HEK293T (cell line): ENCODE results near the gene CCDC157.
"Not testable (repeated sequence)": the region's sequence is repeated elsewhere in the genome, so short reads cannot be mapped to it uniquely, and the experiment has no call there.

Source experiments
- CTCF ChIA-PET: fragments of 350-600 bp; formaldehyde crosslinking; extraction: SDS; loops from one replicate; lab custom pipeline; 2021; ENCODE audit warnings: antibody characterized with exemption, inconsistent platforms; lab: Yijun Ruan, JAX
- POLR2A ChIA-PET: fragments of 350-600 bp; formaldehyde crosslinking; extraction: SDS; loops from one replicate; lab custom pipeline; 2020; ENCODE audit warnings: antibody characterized with exemption, inconsistent platforms; lab: Yijun Ruan, JAX
- DNase-seq: peaks from one replicate; pipeline ENCODE4 v3.0.0; 2012; ENCODE audit warnings: mixed read lengths; ENCODE audit errors: extremely low spot score
- ARNT ChIP-seq: fragments of 450-650 bp; IDR thresholded peaks from 2 replicates; pipeline ENCODE4 v1.6.1; 2017; ENCODE audit warnings: mild to moderate bottlenecking
- BHLHE40 ChIP-seq: fragments of 450-650 bp; IDR thresholded peaks from 2 replicates; pipeline ENCODE4 v1.6.1; 2016; ENCODE audit warnings: mild to moderate bottlenecking, moderate library complexity, borderline replicate concordance
- CTBP1 ChIP-seq: fragments of 450-650 bp; IDR thresholded peaks from 2 replicates; pipeline ENCODE4 v1.6.1; 2016; ENCODE audit warnings: borderline replicate concordance
- ELF4 ChIP-seq: fragments of 450-650 bp; IDR thresholded peaks from 2 replicates; pipeline ENCODE4 v1.6.1; 2017; ENCODE audit warnings: antibody characterized with exemption
- FOXA1 ChIP-seq: fragments of 450-650 bp; IDR thresholded peaks from 2 replicates; pipeline ENCODE4 v1.6.1; 2016; ENCODE audit warnings: mild to moderate bottlenecking
- FOXK2 ChIP-seq: fragments of 450-650 bp; IDR thresholded peaks from 2 replicates; pipeline ENCODE4 v1.6.1; 2016; ENCODE audit warnings: mild to moderate bottlenecking
- FOXM1 ChIP-seq: fragments of 450-650 bp; IDR thresholded peaks from 2 replicates; pipeline ENCODE4 v1.6.1; 2017; ENCODE audit warnings: mild to moderate bottlenecking, borderline replicate concordance
- HDGF ChIP-seq: fragments of 450-650 bp; IDR thresholded peaks from 2 replicates; pipeline ENCODE4 v1.6.1; 2017; ENCODE audit warnings: antibody characterized with exemption, borderline replicate concordance
- L3MBTL2 ChIP-seq: fragments of 450-650 bp; conservative IDR thresholded peaks from 2 replicates; pipeline ENCODE4 v1.6.1; 2016; ENCODE audit warnings: mild to moderate bottlenecking
- LEF1 ChIP-seq: fragments of 450-650 bp; IDR thresholded peaks from 2 replicates; pipeline ENCODE4 v1.6.1; 2017; ENCODE audit warnings: mild to moderate bottlenecking, borderline replicate concordance
- NFRKB ChIP-seq: fragments of 450-650 bp; IDR thresholded peaks from 2 replicates; pipeline ENCODE4 v1.6.1; 2016; ENCODE audit warnings: mild to moderate bottlenecking, moderate library complexity
- SP1 ChIP-seq: fragments of 450-650 bp; IDR thresholded peaks from 2 replicates; pipeline ENCODE4 v1.6.1; 2017
- SUZ12 ChIP-seq: fragments of 450-650 bp; IDR thresholded peaks from 2 replicates; pipeline ENCODE4 v1.6.1; 2016; ENCODE audit warnings: mild to moderate bottlenecking
- TARDBP ChIP-seq: fragments of 450-650 bp; IDR thresholded peaks from 2 replicates; pipeline ENCODE4 v1.6.1; 2016
- ZNF384 ChIP-seq: fragments of 450-650 bp; IDR thresholded peaks from 2 replicates; pipeline ENCODE4 v1.6.1; 2016
- TF ChIP-seq, protein P1 (sequence below): fragments of 450-650 bp; IDR thresholded peaks from 2 replicates; pipeline ENCODE4 v1.6.1; 2016

The CCDC157 gene

DNA sequence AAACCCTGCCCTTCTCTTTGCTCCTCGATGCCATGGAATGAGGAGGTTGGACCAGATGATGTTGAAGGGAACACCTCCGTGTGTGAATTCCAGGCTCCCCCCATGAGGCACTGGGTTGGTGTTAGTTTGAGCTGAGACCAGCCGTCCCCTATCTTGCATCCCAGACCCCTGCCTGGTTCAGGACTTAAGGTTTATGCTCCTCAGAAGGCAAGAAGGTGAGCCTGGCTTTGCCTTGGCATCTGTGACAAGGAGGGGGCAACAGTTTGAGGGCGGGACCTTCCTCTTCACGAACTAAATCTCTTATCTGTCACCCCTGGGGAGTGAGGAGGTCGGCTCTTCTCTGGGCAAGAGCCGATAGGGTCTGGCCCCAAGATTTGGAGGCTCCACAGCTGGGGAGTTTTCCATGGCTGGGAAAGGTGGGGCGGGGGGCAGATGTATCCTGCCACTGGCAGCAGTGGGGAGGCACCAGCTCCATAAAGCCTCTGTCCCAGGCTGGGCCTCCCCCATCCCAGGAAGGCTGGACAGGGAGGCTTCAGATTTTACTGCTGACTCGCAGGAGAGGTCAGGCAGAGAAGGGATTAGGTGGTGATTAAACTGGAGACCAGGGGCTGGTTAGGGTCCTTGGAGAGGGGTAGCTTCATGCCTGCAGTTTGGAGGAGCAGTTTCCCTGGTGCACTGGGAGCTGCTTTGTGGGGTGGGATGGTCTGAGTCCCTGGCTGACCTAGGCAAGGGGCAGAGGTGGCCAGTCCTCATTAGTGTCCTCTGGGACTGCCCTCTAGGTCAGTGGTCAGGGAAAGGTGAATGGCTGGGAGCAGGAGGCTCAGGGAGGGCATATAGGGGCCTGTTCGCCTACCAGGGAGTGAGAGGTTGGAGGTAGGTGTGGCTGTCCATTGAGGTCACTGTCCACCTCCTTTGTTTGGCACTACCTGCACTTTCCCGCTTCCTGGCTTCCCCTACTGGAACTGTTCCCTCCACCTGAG lies 41.1 kb downstream of the CCDC157 start:
- TF ChIP-seq FOXK2 (no peak), ELF4 (no peak), TARDBP (no peak), FOXA1 (no peak), NFRKB (no peak), SP1 (no peak), SUZ12 (no peak), BHLHE40 (no peak), LEF1 (no peak)
- ChIA-PET CTCF (interaction anchor here (0.8 to 2.7 kb wide), 4 partner anchors 10 to 135 kb away, joined by 4 to 15 read pairs (median 6); partner anchors contain the start of gene RNF215), POLR2A (interaction anchor here (0.8 to 7.9 kb wide), 7 partner anchors 9 to 109 kb away, joined by 3 to 85 read pairs (median 6); partner anchors contain the start of genes CASTOR1, CCDC157, MTFP1 and SF3A1)
- no peak for DNase-seq

DNA sequence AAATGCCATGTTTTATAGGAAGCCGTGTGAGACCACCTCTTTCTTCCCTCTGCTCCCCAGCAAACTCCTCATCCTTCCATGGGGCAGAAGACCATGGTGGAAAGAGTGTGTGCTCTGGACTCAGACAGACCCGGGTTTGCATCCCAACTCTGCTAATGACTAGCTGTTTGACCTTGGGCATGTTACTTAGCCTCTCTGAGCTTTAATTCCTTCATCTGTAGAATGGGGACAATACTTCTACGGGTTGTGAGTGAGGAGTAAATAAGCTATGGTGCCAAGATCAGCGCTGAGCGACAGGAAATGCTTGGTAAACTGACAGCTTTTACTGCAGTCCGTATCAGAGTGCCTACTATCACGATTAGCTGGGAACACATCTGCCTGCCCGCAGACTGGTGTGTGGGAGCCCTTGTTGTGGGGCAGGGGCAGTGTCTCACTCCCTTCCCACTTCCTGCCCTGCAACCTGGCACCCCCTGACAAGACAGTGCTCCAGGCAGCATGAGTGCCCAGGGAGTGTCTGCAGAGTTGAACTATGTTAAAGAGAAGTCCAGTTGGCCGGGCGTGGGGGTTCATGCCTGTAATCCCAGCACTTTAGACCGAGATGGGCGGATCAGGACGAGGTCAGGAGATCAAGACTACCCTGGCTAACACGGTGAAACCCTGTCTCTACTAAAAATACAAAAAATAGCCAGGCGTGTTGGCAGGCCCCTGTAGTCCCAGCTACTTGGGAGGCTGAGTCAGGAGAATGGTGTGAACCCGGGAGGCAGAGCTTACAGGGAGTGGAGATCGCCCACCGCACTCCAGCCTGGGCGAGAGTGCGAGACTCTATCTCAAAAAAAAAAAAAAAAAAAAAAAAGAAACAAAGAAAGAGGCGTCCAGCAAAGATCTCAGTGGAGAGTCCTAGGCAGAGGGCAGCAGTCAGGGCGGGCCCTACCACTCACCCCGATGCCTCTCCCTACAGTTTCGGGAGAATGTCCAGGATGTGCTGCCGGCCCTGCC lies 42.2 kb downstream of the CCDC157 start:
- POLR2A ChIA-PET = interaction anchor here (0.5 to 7.9 kb wide), 2 partner anchors 25 to 263 kb away, joined by 3 to 85 read pairs; partner anchors contain the start of gene MTFP1
- no peak for TF ChIP-seq HDGF
- no peak for TF ChIP-seq SUZ12
- TF ChIP-seq ELF4 = no peak
- no peak for TF ChIP-seq BHLHE40
- no peak for TF ChIP-seq L3MBTL2
- TF ChIP-seq ZNF384 = no peak
- no peak for TF ChIP-seq SP1
- no peak for TF ChIP-seq FOXM1
- no peak for TF ChIP-seq TARDBP
- no peak for TF ChIP-seq LEF1
- TF ChIP-seq CTBP1 = no peak
- TF ChIP-seq, protein P1, sequence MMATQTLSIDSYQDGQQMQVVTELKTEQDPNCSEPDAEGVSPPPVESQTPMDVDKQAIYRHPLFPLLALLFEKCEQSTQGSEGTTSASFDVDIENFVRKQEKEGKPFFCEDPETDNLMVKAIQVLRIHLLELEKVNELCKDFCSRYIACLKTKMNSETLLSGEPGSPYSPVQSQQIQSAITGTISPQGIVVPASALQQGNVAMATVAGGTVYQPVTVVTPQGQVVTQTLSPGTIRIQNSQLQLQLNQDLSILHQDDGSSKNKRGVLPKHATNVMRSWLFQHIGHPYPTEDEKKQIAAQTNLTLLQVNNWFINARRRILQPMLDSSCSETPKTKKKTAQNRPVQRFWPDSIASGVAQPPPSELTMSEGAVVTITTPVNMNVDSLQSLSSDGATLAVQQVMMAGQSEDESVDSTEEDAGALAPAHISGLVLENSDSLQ = no peak
- no peak for TF ChIP-seq NFRKB
- no peak for TF ChIP-seq ARNT
- TF ChIP-seq FOXA1 = no peak
- no peak for TF ChIP-seq FOXK2
- DNase-seq = no peak
- CTCF ChIA-PET = interaction anchor here (0.6 to 1.0 kb wide), 2 partner anchors 12 to 294 kb away, joined by 4 to 6 read pairs; partner anchors contain the start of gene RNF215

DNA sequence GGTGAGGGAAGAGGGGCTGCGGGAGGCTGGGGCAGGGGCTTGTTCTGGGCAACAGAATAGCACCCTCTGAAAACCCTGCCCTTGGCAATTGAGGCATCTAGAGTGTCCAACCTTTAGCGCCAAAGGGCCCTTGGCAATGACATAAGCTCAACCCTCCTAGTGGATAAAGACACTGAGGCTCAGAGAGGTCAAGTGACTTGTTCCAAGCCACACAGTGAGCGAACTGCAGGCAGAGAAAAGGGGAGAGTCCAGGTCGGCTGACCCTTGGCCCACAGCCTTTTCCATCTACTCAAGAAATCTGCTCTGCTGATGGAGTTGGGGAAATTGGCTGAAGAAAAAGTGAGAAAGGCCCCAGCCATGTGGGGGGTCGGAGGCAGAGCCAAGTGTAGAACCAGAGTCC lies 42.9 kb downstream of the CCDC157 start:
- no peak for TF ChIP-seq SP1
- TF ChIP-seq CTBP1 = no peak
- TF ChIP-seq FOXA1 = no peak
- TF ChIP-seq BHLHE40 = no peak
- no peak for TF ChIP-seq ELF4
- ChIA-PET POLR2A (interaction anchor here (7.9 kb wide), 1 partner anchor 24 kb away, joined by 85 read pairs; the partner anchor contains the start of gene MTFP1), CTCF (interaction anchor here (1.0 kb wide), 1 partner anchor 12 kb away, joined by 4 read pairs; the partner anchor contains the start of gene RNF215)
- DNase-seq = no peak

DNA sequence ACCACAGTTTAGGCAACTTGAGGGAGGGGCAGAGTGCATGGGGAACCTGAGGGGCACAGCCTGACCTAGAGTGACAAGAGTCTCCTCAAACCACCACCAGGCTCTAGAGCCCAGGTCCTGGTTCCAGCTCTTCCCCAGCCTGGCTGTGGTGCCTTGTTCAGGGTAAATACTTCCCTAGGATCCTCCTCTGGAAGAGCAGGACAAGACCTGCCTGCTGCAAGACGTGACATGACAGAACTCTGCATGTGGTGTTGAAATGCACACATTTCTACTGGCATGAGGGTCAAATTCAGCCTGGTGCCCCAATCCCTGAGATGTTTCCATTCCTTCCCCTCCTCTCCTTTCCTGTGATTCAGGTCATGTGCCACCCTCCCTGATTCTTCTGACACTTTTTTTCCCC lies 43.4 kb downstream of the CCDC157 start:
- ChIA-PET CTCF (no interaction called here), POLR2A (interaction anchor here (7.9 kb wide), 1 partner anchor 24 kb away, joined by 85 read pairs; the partner anchor contains the start of gene MTFP1)
- no peak for DNase-seq
- TF ChIP-seq TARDBP (no peak), HDGF (no peak), FOXK2 (no peak), NFRKB (no peak), CTBP1 (no peak)

DNA sequence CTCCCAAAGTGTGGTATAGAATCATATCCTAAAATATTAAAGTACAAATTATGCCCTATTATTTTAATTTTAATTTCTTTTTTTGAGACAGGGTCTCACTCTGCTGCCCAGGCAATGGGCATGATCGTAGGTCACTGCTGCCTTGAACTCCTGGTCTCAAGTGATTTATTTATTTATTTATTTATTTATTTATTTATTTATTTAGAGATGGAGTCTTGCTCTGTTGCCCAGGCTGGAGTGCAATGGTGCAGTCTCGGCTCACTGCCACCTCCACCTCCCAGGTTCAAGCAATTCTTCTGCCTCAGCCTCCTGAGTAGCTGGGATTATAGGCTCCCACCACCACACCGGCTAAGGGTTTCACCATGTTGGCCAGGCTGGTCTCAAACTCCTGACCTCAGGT lies 44.2 kb downstream of the CCDC157 start:
- DNase-seq, CTCF ChIA-PET: not testable (repeated sequence)
- POLR2A ChIA-PET = interaction anchor here (7.9 kb wide), 1 partner anchor 23 kb away, joined by 85 read pairs; the partner anchor contains the start of gene MTFP1

DNA sequence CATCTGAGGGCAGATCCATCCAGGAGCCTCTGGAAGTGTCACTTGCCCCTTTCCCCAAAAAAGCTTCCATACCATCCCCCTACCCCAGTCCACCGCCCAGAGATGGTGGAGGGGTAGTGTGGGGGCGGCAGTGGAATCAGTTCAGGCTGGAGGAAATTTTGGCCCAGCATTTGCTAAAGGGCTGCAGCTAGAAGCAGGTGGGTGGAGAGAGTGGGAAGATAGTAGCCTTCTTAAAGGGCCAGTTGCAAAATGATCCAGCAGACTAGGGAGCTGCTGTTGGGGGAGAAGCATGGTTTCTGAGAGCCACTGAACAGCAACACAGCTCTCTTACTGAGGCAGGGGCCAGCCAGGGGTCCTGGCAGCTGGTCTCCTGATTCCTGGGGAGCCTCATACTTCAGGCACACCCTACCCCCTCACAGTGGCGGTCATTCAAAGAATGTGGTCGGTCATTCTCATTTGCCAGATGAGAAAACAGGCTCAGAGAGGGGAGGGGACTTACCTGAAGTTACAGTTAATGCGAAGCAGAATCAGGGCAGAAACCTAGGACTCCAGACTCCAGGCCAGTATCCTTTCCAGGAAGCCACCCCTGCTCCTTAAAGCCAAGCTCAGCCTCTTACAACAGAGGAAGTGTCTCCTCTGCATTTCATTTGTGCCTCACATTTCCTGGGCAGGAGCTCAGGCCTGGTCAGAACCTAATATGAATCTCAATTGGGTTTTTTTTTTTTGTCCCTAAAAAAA lies 45.4 kb downstream of the CCDC157 start:
- POLR2A ChIA-PET = interaction anchor here (1.2 to 2.0 kb wide), 4 partner anchors 15 to 23 kb away, joined by 3 to 15 read pairs (median 4); partner anchors contain the start of genes MTFP1 and RNF215
- TF ChIP-seq FOXK2 (no peak), FOXA1 (no peak), L3MBTL2 (no peak), HDGF (no peak), NFRKB (no peak), SP1 (no peak), LEF1 (no peak), TARDBP (no peak), BHLHE40 (no peak), FOXM1 (no peak), ZNF384 (no peak), SUZ12 (no peak), ARNT (no peak), ELF4 (no peak)
- TF ChIP-seq, protein P1 = no peak
- DNase-seq = no peak
- CTCF ChIA-PET = interaction anchor here (1.3 kb wide), 1 partner anchor 13 kb away, joined by 4 read pairs; no protein-coding TSS in a partner anchor

DNA sequence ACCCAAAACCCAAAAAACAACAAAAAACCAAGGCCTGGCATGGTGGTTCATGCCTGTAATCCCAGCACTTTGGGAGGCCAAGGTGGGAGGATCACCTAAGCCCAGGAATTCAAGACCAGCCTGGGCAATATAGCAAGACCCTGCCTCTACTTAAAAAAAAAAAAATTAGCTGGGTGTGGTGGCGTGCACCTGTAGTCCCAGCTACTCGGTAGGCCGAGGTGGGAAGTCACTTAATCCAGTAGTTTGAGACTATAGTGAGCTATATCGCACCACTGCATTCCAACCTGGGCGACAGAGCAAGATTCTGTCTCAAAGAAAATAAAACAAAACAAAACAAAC lies 45.9 kb downstream of the CCDC157 start:
- DNase-seq = not testable (repeated sequence)
- CTCF ChIA-PET = interaction anchor here (0.7 to 1.3 kb wide), 2 partner anchors 14 to 20 kb away, joined by 3 to 4 read pairs; no protein-coding TSS in a partner anchor
- POLR2A ChIA-PET = interaction anchor here (1.2 to 2.0 kb wide), 4 partner anchors 15 to 23 kb away, joined by 3 to 15 read pairs (median 4); partner anchors contain the start of genes MTFP1 and RNF215
